GM19438 (cell line): ENCODE results near the gene E2F1.
A peak's percentile ranks its signal among the peaks of the same experiment; 100 is the strongest.

Experiments
- ATAC-seq: cut with Tn5 transposase; IDR thresholded peaks from one replicate; pipeline ENCODE4 v1.9.1; 2021; ENCODE audit warnings: low read depth; ENCODE audit not compliant: unreplicated experiment

Gene E2F1

GRCh38 chr20:33687993-33688937 lies 2.1 kb upstream of the E2F1 start:
- no peak for ATAC-seq

DNA sequence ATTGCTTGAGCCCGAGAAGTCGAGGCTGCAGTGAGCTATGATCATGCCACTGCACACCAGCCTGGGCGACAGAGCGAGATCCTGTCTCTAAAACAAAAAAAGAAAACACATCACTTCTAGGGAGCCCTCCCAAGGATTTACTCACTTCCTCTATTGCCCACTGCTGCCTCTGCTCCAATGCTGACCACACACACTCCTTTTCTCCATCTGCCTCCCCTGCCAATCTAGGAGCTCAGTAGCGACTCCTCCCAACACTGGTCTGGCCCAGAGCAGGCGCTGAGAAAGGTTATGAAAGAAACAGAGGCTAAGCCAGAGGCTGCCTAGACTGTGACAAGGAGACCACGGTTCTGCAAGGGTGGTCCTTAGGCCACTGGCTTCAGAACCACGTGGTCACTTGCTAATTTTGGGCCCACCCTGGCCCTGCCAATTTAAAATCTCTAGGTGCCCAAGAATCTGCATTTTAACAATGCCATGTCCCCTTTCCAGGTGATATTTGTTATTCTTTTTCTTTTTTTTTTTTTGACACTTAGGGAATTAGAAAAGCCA lies 1.3 kb upstream of the E2F1 start:
- no peak for ATAC-seq

DNA sequence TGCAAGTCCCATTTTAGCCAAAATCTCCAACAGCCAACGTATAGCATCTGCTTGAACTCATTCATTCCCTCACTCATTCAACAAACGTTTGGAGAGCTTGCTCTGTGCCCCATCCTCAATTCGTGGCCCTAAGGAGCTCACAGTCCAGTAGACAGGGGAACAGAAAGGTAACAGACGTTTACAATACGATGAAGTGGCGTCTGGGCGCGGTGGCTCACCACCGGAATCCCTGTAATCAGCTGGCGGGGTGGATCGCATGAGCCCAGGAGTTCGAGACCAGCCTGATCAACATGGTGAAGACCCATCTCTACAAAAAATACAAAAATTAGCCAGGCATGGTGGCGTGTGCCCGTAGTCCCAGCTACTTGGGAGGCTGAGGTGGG lies 790 bp upstream of the E2F1 start:
- no peak for ATAC-seq

- peak; percentile 44 for ATAC-seq
Measured at GRCh38 chr20:33685328-33686099, 671 bp downstream of the E2F1 start.

DNA sequence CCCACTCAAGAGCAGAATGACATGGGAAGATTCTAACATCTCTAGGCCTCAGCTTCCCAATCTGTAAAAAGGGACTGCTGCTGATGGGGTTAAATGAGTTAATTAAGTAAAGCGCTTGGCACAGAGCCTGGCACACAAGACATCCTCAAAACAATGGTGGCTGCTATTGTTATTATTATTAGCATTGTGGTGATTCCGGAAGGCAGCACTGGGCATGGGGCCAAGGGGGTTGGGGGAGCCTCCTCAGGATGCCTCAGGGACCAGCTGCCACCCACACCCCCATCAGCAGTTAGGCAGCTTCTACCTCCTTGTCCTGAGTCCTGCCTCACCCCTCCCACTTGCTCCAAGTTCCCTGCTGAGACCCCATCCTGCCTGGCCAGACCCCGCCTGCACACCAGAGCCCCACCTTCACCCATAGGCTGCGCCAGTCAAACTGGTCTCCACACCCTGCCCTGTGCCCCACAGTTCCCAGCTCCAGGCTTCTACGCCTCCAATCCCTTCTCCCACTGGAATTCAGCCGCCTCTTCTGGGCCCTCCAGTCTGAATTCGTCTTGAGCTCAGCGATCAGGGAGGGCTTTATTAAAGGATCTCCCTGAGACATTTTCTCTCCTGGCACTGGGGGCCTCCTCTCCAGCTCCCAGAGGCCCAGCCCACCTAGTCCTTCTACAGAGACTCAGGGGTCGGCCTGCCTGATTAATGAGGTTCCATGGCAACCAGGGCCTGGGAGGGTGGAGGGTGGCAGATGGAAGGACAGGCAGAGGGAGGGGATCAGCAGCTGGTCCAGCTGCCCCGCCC lies 1.5 kb downstream of the E2F1 start:
- no peak for ATAC-seq

GRCh38 chr20:33681728-33682353 lies 4.3 kb downstream of the E2F1 start:
- ATAC-seq = no peak

DNA sequence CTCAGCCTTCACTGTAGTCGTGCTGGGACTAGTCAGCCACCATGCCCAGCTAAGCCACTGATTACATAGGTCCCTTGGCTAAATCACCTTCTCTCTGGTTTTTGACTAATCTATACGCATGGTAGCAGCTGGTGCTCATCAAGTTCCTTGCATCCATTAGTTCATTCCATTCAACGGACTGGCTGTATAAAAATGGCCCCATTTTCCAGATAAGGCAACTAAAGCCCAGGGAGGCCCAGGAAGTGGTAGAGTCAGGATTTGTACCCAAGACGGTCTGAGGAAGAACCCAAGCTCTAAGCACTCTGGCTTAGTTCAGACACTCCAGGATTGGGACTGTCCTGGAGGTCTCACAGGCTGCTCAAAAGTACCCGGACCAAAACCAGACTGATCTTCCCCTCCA lies 4.9 kb downstream of the E2F1 start:
- ATAC-seq = no peak

GRCh38 chr20:33680686-33681085 lies 5.5 kb downstream of the E2F1 start:
- no peak for ATAC-seq

DNA sequence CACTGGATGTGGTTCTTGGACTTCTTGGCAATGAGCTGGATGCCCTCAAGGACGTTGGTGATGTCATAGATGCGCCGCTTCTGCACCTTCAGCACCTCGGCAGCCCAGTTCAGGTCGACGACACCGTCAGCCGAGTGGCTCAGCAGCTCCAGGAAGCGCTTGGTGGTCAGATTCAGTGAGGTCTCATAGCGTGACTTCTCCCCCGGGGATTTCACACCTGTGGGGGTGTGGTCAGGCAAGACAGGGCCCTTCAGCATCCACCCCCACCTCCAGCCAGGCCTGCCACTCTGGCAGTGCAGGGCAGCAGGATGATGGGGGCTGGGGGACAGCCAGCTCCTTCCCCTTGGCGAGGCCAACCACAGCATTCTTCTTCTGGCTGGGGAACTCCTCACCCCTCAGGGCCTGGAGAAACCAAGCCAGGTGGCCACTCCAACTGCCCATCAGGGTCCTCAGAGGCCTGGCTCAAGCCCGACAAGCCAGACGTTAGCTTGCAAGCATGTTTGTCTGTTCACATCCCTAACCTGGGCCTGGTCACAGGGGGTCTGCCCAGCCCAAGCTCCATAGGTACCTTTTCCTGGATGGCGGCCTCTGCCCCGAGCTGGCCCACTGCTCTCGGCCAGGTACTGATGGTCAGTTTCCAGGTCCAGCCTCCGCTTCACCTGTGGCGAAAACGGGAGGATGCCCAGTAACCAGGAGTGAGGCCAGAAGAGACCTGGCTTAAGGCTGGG lies 6.3 kb downstream of the E2F1 start:
- ATAC-seq = peak; percentile 69

DNA sequence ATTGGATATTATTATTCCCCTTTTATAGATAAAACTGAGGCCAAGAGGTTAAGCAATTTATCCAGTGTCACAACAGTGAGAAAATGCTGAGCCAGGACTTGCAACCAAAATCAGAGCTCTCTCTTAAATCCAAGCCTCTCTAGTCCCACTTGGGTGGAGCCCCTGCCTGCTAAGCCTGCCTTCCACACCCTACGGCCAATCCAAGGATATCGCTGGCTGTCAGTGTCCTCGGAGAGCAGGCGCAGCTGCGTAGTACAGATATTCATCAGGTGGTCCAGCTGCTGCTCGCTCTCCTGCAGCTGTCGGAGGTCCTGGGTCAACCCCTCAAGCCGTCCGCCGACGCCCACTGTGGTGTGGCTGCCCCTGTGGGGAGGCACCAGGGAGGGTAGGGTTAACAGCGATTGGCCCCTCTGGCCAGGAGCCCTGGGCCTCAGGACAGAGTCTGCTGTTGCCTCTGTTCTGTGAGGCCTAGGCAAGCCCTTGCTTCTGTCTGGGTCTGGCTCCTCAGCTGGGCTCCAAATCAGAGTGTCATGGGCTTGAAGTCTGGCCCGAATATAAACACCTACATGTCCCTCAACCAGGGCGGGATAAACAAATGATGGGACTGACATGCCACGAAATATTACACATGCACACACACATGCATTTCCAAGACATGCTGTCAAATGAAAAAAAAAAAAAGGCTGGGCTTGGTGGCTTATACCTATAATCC lies 8.0 kb downstream of the E2F1 start:
- no peak for ATAC-seq

- no peak for ATAC-seq
Measured at GRCh38 chr20:33676652-33677645, 9.2 kb downstream of the E2F1 start.

GRCh38 chr20:33676121-33676520 lies 10.1 kb downstream of the E2F1 start:
- ATAC-seq = no peak

DNA sequence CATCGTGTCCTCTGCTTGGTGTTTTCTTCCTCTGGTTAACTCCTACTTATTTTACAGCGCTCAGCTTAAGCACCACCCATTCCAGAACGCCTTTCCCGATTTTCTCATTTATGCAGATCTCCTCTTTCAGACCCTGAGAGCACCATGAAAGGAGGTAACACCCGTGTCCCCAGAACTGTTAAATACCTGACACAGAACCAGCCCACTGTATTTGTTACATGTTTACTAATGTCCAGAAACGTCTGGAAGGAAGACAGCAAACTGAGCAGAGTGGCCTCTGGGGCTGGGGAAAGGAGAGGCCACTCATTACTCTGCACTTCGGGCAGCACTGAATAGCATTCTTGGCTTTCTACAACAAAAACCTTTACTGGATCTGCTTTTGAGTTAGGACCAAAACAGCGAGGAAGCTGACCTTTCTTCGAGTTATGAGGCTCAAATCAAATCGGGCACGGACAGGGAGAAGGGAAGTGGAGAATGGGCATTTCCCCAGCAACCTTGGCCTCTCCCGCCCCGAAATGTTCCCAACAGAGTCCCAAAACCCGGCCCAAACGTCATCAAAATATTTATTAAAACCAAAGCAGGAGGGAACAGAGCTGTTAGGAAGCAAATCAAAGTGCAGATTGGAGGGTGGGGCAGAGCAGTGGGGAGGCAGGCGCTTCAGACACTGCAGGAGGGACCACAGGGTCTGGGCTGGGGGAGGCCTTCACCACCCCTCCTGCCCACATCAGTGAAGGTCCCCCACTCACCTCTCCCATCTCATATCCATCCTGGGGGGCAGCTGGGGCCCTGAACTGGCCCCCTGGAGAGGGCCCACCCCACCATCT lies 10.8 kb downstream of the E2F1 start:
- no peak for ATAC-seq

GRCh38 chr20:33674294-33675135 lies 11.7 kb downstream of the E2F1 start, which contains the start of gene NECAB3:
NECAB3 (minus strand) TSS chr20:33674428; CDS start chr20:33674352, 76 bp downstream.
- no peak for ATAC-seq

- no peak for ATAC-seq
Measured at GRCh38 chr20:33673410-33674293, 12.5 kb downstream of the E2F1 start.
